K562 (cell line): ENCODE measurements around the gene RPH3AL. TPM values are rescaled to one million over a fixed set of nuclear protein-coding genes. Genes with fewer than 3 reads are reported as not detected.

Experiments
- ATAC-seq: fragments of 200-7000 bp; cut with Tn5 transposase; 3 replicates; pipeline ENCODE4 v1.9.1; 2020; ENCODE audit warnings: moderate library complexity
- BruUV-seq: library from RNA; stranded (reverse); fragments of 400-500 nt; replicated peaks from 2 replicates; lab custom pipeline; 2021; lab: Mats Ljungman, UMichigan
- CTCF ChIA-PET: fragments of 300-600 bp; formaldehyde crosslinking; extraction: SDS; loops from one replicate; lab custom pipeline; 2021; ENCODE audit warnings: low intra/inter-chr PET ratio; lab: Yijun Ruan, JAX
- POLR2A ChIA-PET: fragments of 300-600, 350-650 bp; sonication (Branson Sonifier 250); formaldehyde crosslinking; extraction: SDS; loops from one replicate; lab custom pipeline; 2021; ENCODE audit warnings: antibody characterized with exemption, inconsistent platforms; lab: Yijun Ruan, JAX
- DNase-seq, 4 experiments: peaks; one replicate each; pipeline versions ENCODE4 v3.0.0 to v3.0.0-alpha.2; 2011 to 2018; ENCODE audit warnings: low spot score in 3 of 4, mixed read lengths in 3 of 4; ENCODE audit errors: extremely low read depth in 1 of 4
- FAIRE-seq: peaks from 2 replicates; lab custom pipeline; 2011; peaks lifted over from hg19 to GRCh38; lab: Jason Lieb, UNC
- H2AFZ ChIP-seq: 2 replicates; pipeline ENCODE4 v1.6.0; 2011; ENCODE audit warnings: low read depth, low read length, control low read depth, inconsistent platforms
- H3K27ac ChIP-seq: fragments of 200-600 bp; 3 replicates; pipeline ENCODE4 v1.8.0; 2011; ENCODE audit warnings: low read depth, mild to moderate bottlenecking, control low read depth, inconsistent platforms, low read length, moderate library complexity, mixed read lengths; ENCODE audit errors: extremely low read depth
- H3K27me3 ChIP-seq, 2 experiments: fragments of 300-600 bp in 1 of 2; 2 replicates in 1 of 2; 3 replicates in 1 of 2; pipeline versions ENCODE4 v1.6.0 to v1.8.0; 2011; ENCODE audit warnings: inconsistent platforms in 2 of 2, low read length in 2 of 2, mild to moderate bottlenecking in 1 of 2, mixed read lengths in 1 of 2, moderate library complexity in 1 of 2; ENCODE audit not compliant: control insufficient read depth in 2 of 2, insufficient read depth in 2 of 2
- H3K36me3 ChIP-seq: fragments of 300-600 bp; 3 replicates; pipeline ENCODE4 v1.8.0; 2011; ENCODE audit warnings: mild to moderate bottlenecking, low read length, inconsistent platforms; ENCODE audit not compliant: control insufficient read depth, insufficient read depth
- H3K4me1 ChIP-seq, 2 experiments: fragments of 200-600 bp in 1 of 2; replicated peaks in 1 of 2; 2 replicates in 1 of 2; 3 replicates in 1 of 2; pipeline versions ENCODE4 v1.5.1 to v1.8.0; 2011; ENCODE audit warnings: inconsistent platforms in 2 of 2, low read length in 2 of 2, mild to moderate bottlenecking in 1 of 2, mixed read lengths in 1 of 2, moderate library complexity in 1 of 2; ENCODE audit not compliant: control insufficient read depth in 2 of 2, insufficient read depth in 2 of 2
- H3K4me2 ChIP-seq: 2 replicates; pipeline ENCODE4 v1.6.1; 2011; ENCODE audit warnings: low read length, control low read depth, inconsistent platforms, mixed read lengths; ENCODE audit not compliant: insufficient read depth
- H3K4me3 ChIP-seq: fragments of 200-600 bp; sonication (generic), shearing (Covaris generic); 2 replicates; pipeline ENCODE4 v1.5.1; 2016; ENCODE audit warnings: control low read depth, inconsistent platforms
- H3K79me2 ChIP-seq: fragments of 200-600 bp; 3 replicates; pipeline ENCODE4 v1.8.0; 2011; ENCODE audit warnings: low read length, inconsistent platforms; ENCODE audit not compliant: control insufficient read depth, insufficient read depth
- H3K9ac ChIP-seq, 2 experiments: 2 replicates each; pipeline versions ENCODE4 v1.6.0 to v1.6.1; 2011; ENCODE audit warnings: low read depth in 2 of 2, low read length in 2 of 2, control low read depth in 1 of 2, inconsistent platforms in 1 of 2, mild to moderate bottlenecking in 1 of 2, mixed read lengths in 1 of 2; ENCODE audit not compliant: insufficient read depth in 1 of 2
- H3K9me1 ChIP-seq: one replicate; pipeline ENCODE4 v1.6.0; 2011; ENCODE audit warnings: inconsistent platforms, mild to moderate bottlenecking, low read length, moderate library complexity; ENCODE audit not compliant: control insufficient read depth, insufficient read depth
- H3K9me3 ChIP-seq: replicated peaks from 2 replicates; pipeline ENCODE4 v1.5.1; 2011; ENCODE audit warnings: low read depth, low read length, inconsistent platforms; ENCODE audit not compliant: control insufficient read depth, insufficient read depth
- H4K20me1 ChIP-seq: replicated peaks from 2 replicates; pipeline ENCODE4 v1.6.1; 2011; ENCODE audit warnings: low read length, inconsistent platforms, mixed read lengths; ENCODE audit not compliant: control insufficient read depth, insufficient read depth
- CBX3 ChIP-seq, 2 experiments: IDR thresholded peaks; 1 replicate in 1 of 2; 2 replicates in 1 of 2; pipeline ENCODE4 v1.6.1; 2012; ENCODE audit warnings: inconsistent platforms in 2 of 2, low read length in 2 of 2, borderline replicate concordance in 1 of 2, control low read depth in 1 of 2
- EHMT2 ChIP-seq: fragments of 450-650 bp; IDR thresholded peaks from 2 replicates; pipeline ENCODE4 v1.6.1; 2018; ENCODE audit warnings: antibody characterized with exemption
- FUS ChIP-seq: fragments of 200-400 bp; formaldehyde crosslinking; optimal IDR thresholded peaks from 2 replicates; pipeline ENCODE3; 2017; ENCODE audit warnings: low read depth, low read length
- GABPB1 ChIP-seq: sonication (generic); formaldehyde crosslinking; IDR thresholded peaks from 2 replicates; pipeline ENCODE4 v1.8.0; 2022; ENCODE audit warnings: mild to moderate bottlenecking, missing genetic modification reagents
- KDM5B ChIP-seq: fragments of 200-600 bp; sonication (generic); IDR thresholded peaks from 2 replicates; pipeline ENCODE4 v1.6.1; 2012; ENCODE audit warnings: low read depth, mild to moderate bottlenecking, moderate library complexity, low read length, control low read depth, inconsistent platforms; ENCODE audit not compliant: insufficient replicate concordance
- NFIX ChIP-seq: fragments of 250-450 bp; sonication (Bioruptor Pico); IDR thresholded peaks from 2 replicates; pipeline ENCODE4 v1.4.0; 2020; ENCODE audit warnings: low read depth, mild to moderate bottlenecking, moderate library complexity
- RAD51 ChIP-seq: fragments of 450-650 bp; IDR thresholded peaks from 2 replicates; pipeline ENCODE4 v1.7.1; 2016; ENCODE audit warnings: low read depth, mild to moderate bottlenecking, borderline replicate concordance
- SIN3A ChIP-seq, 2 experiments: fragments of 150-350 bp in 1 of 2; IDR thresholded peaks; 2 replicates each; pipeline ENCODE4 v1.6.1; 2011 to 2016; ENCODE audit warnings: borderline replicate concordance in 2 of 2, low read depth in 2 of 2, low read length in 2 of 2, mild to moderate bottlenecking in 2 of 2, moderate library complexity in 2 of 2; ENCODE audit not compliant: control insufficient read depth in 1 of 2
- SNIP1 ChIP-seq: fragments of 450-650 bp; IDR thresholded peaks from 2 replicates; pipeline ENCODE4 v1.7.1; 2017; ENCODE audit warnings: low read depth, mild to moderate bottlenecking
- WGBS: fragments of 100-300 bp; shearing (Covaris generic); methylation state at CpG from one replicate; pipeline ENCODE4 v1.1.6; 2016; ENCODE audit warnings: low coverage, mixed read lengths; ENCODE audit not compliant: insufficient coverage; ENCODE audit errors: missing lambda C conversion rate; 5-methylcytosine and 5-hydroxymethylcytosine counted together
- in situ Hi-C: fragments of 300-500 bp; cut with MboI; formaldehyde crosslinking; loops from 4 replicates; pipeline ENCODE4 v1.15.0; 2018; ENCODE audit warnings: inconsistent platforms, mixed read lengths
- intact Hi-C: fragments of 100-400 bp; cut with micrococcal nuclease; formaldehyde crosslinking; loops from 2 replicates; pipeline ENCODE4 v1.14.2; 2022
- polyA plus RNA-seq, 8 experiments: library from polyadenylated mRNA; depleted of rRNA in 4 of 8; stranded (reverse) in 5 of 8; unstranded in 3 of 8; fragments of >200 nt; fragmentation: Nextera tagmentation in 2 of 8; fragmentation: Illumina TruSeq in 1 of 8; extraction: Ambion mirVana in 2 of 8; extraction: Trizol in 1 of 8; gene quantifications; 2 replicates each; pipeline versions ENCODE4 v1.2.1 to v1.2.3, GENCODE V29; 2011 to 2014; ENCODE audit warnings: inconsistent platforms in 1 of 8, missing spikeins in 1 of 8
- total RNA-seq, 7 experiments: library from RNA; depleted of rRNA in 6 of 7; stranded (reverse); fragments of >200 nt in 6 of 7; fragmentation: Illumina TruSeq in 2 of 7; extraction: Trizol in 2 of 7; gene quantifications; 2 replicates each; pipeline versions ENCODE4 v1.2.1 to v1.2.3, GENCODE V29; 2011 to 2021; ENCODE audit warnings: low replicate concordance in 1 of 7
- TF ChIP-seq, protein P1 (sequence below): fragments of 250-450 bp; sonication (Bioruptor Pico); IDR thresholded peaks from 2 replicates; pipeline ENCODE4 v1.5.0; 2021; ENCODE audit warnings: mild to moderate bottlenecking, moderate library complexity
- TF ChIP-seq, protein P2 (sequence below): fragments of 200-800 bp; sonication (Bioruptor generic); IDR thresholded peaks from 2 replicates; pipeline ENCODE4 v1.6.1; 2017; ENCODE audit warnings: missing genetic modification characterization, missing compliant biosample characterization
- TF ChIP-seq, protein P3 (sequence below): fragments of 250-450 bp; sonication (Bioruptor Pico); IDR thresholded peaks from 2 replicates; pipeline ENCODE4 v1.8.0; 2022; ENCODE audit warnings: inconsistent platforms
- TF ChIP-seq, protein P4 (sequence below): fragments of 450-650 bp; IDR thresholded peaks from 2 replicates; pipeline ENCODE4 v1.6.1; 2016; ENCODE audit warnings: missing biosample characterization, missing genetic modification characterization

The RPH3AL gene
- total and polyA plus RNA-seq, 9 of the 15 experiments (the other 6 are each of a cell fraction or from before 2014, with no cell fraction given) = 0.18 to 1.7 (median 0.39) TPM

DNA sequence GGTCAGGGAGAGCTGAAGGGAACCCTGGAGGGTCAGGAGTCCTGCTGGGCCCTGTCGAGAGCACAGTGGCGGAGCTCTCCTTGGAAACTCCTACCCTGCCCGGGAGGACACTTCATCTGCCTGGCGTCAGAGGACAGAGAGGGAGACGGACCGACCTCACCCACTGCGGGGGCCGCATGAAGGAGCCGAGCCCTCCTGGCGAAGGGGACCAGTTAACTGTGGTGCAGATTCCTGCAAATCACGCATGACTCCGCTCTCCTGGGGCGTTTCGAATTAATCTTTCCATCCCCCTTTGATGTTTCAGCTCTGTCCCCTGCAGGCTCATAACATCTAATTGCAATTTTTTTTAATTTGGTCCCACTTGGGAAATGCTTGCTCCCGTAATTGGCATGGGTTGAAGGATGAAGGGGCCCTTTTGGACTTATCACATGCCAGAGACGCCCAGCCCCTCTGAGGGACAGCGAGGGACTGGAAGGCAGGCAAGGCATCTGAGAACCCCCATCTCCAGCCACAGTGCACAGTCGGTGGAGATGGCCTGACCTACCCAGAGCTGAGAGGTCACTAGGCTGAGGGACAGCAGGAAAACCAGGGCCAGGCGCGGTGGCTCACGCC is 26.5 kb downstream of the RPH3AL start:
- intact Hi-C loops (no loop called here), in situ Hi-C loops (no loop called here)
- CTCF ChIA-PET = no interaction called here
- Histone ChIP-seq H3K4me2 (no peak overlapping the region), H3K9me3 (no peaks in the 10 kb centered on the region), H3K27ac (no peak overlapping the region), H3K36me3 (no peaks in the 10 kb centered on the region), H2AFZ (no peak overlapping the region), H3K79me2 (no peaks in the 10 kb centered on the region), H3K4me1 (peaks cover 0 to 3% of the 10 kb centered on the region in 2 experiments; a peak in 2 of 5 replicates), H4K20me1 (no peaks in the 10 kb centered on the region; the same call in 1 of the 2 replicates), H3K9me1 (no peaks in the 10 kb centered on the region), H3K4me3 (no peak overlapping the region), H3K9ac (no peak overlapping the region), H3K27me3 (peaks cover 2 to 66% of the 10 kb centered on the region in 2 experiments; a peak in 4 of 5 replicates)
- POLR2A ChIA-PET = no interaction called here
- ATAC-seq (no peak), FAIRE-seq (no peak), DNase-seq (no peak)
- BruUV-seq = no TSS peak
- WGBS = 0% methylated on average over 11 of the region's 21 CpGs
- TF ChIP-seq EHMT2 = no peak
- TF ChIP-seq RAD51 = no peak
- TF ChIP-seq SIN3A (IDR thresholded peaks at IDR 0.05; ENCODE audit: borderline replicate concordance in 2 of 2, control insufficient read depth in 1 of 2, low read depth in 2 of 2, low read length in 2 of 2) = no peak
- TF ChIP-seq, protein P1, sequence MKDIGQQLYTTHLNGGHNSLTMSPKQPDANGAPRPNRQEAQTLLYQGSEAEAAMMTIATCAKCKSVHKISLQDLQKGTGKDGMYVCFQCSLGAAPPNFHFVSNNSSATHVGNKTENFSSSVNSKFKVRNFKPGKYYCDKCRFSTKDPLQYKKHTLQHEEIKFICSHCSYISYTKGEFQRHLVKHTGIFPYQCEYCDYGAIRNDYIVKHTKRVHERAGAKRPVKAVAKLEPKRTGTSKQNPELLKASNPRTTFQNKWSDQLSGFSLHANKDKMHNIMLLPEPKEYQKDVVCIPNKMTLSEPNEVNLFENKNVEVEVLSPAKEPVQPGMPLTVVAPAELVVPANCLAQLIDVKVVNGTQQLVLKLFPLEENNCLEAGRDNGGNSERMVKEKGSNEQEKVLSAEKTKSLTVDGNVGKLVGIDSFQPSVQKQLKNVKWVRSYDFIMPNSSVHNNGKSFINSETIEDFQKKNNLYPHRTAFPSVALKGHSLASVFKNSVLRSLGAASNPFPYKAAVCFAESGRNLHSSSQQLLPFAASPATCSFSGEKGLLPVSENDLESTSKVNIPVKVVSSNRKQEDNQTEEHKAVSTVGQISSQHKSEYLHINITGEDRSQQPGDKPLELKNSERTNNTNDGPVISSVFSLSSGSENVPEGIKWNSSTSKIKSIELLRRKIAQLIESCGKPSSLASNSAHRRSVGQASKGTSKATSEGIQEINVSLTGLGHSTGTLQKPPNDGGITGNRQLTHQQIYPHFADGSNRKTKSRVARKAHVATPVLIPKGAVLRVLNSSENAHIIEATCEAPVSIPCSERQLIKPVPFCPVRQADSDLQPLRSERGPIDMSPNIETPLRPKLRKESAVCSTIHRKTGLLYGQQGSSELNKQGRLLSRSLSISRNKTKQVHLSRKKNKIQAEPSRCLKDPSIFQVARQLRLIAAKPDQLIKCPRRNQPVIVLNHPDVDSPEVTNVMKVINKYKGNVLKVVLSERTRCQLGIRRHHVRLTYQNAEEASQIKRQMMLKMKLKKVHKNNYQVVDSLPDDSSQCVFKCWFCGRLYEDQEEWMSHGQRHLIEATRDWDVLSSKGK = no peak
- no peak for TF ChIP-seq GABPB1 (CRISPR knock-in tag)
- TF ChIP-seq FUS = no peak
- TF ChIP-seq, protein P2, sequence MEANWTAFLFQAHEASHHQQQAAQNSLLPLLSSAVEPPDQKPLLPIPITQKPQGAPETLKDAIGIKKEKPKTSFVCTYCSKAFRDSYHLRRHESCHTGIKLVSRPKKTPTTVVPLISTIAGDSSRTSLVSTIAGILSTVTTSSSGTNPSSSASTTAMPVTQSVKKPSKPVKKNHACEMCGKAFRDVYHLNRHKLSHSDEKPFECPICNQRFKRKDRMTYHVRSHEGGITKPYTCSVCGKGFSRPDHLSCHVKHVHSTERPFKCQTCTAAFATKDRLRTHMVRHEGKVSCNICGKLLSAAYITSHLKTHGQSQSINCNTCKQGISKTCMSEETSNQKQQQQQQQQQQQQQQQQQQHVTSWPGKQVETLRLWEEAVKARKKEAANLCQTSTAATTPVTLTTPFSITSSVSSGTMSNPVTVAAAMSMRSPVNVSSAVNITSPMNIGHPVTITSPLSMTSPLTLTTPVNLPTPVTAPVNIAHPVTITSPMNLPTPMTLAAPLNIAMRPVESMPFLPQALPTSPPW (CRISPR knock-in tag) = no peak
- TF ChIP-seq, protein P3, sequence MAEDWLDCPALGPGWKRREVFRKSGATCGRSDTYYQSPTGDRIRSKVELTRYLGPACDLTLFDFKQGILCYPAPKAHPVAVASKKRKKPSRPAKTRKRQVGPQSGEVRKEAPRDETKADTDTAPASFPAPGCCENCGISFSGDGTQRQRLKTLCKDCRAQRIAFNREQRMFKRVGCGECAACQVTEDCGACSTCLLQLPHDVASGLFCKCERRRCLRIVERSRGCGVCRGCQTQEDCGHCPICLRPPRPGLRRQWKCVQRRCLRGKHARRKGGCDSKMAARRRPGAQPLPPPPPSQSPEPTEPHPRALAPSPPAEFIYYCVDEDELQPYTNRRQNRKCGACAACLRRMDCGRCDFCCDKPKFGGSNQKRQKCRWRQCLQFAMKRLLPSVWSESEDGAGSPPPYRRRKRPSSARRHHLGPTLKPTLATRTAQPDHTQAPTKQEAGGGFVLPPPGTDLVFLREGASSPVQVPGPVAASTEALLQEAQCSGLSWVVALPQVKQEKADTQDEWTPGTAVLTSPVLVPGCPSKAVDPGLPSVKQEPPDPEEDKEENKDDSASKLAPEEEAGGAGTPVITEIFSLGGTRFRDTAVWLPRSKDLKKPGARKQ = no peak
- TF ChIP-seq CBX3 (IDR thresholded peaks at IDR 0.05; ENCODE audit: borderline replicate concordance in 1 of 2, low read length in 2 of 2) = no peak
- no peak for TF ChIP-seq NFIX (CRISPR knock-in tag)
- no peak for TF ChIP-seq SNIP1
- TF ChIP-seq, protein P4, sequence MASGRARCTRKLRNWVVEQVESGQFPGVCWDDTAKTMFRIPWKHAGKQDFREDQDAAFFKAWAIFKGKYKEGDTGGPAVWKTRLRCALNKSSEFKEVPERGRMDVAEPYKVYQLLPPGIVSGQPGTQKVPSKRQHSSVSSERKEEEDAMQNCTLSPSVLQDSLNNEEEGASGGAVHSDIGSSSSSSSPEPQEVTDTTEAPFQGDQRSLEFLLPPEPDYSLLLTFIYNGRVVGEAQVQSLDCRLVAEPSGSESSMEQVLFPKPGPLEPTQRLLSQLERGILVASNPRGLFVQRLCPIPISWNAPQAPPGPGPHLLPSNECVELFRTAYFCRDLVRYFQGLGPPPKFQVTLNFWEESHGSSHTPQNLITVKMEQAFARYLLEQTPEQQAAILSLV (tag) = no peak
- TF ChIP-seq KDM5B = no peak
